ENCODE data around the gene POLR2A. TPM values are rescaled to one million over a fixed set of nuclear protein-coding genes. Genes with fewer than 3 reads are reported as not detected.

Gene POLR2A
- total and polyA plus RNA-seq, 2 of the 4 experiments (the other 2 are of a cell fraction), result 54.0 to 56.6 TPM

- H3K4me2 ChIP-seq (ENCODE audit: low read depth, low read length), result no peak overlapping the region
- no peak overlapping the region for H3K4ac ChIP-seq (ENCODE audit: low read depth, low read length)
- TF ChIP-seq CTCF (conservative IDR thresholded peaks at IDR 0.05; ENCODE audit: low read depth, low read length), result no peak
- no peak for TF ChIP-seq BHLHE40 (IDR thresholded peaks at IDR 0.05; ENCODE audit: low read depth, low read length)
- TF ChIP-seq CEBPB (IDR thresholded peaks at IDR 0.05; ENCODE audit: low read depth, low read length), result no peak
- no peak for TF ChIP-seq MAZ (IDR thresholded peaks at IDR 0.05; ENCODE audit: borderline replicate concordance, low read depth, low read length)
- TF ChIP-seq CHD1 (IDR thresholded peaks at IDR 0.05; ENCODE audit: low read depth, low read length), result no peak
- peaks cover 0 to 13% of the 10 kb centered on the region in 2 experiments; a peak in 2 of 4 replicates for H3K79me1 ChIP-seq (ENCODE audit: low read depth in 1 of 2, low read length in 2 of 2)
- H3K56ac ChIP-seq (ENCODE audit: extremely low read depth, insufficient read depth, low read length), result no peak overlapping the region
- no peak overlapping the region for H3K9ac ChIP-seq (ENCODE audit: low read depth, low read length)
- H3K27me3 ChIP-seq (ENCODE audit: control insufficient read depth, insufficient read depth, low read length), result peaks cover 12% of the 10 kb centered on the region
- H3K18ac ChIP-seq (ENCODE audit: low read depth, low read length), result no peak overlapping the region
- H3K9me1 ChIP-seq (ENCODE audit: insufficient read depth, low read length), result peaks cover 5% of the 10 kb centered on the region; the same call in 1 of the 2 replicates
- no peak overlapping the region for H2AFZ ChIP-seq (replicated peaks; ENCODE audit: low read length, poor library complexity)
- H3K9me3 ChIP-seq (ENCODE audit: control insufficient read depth, insufficient read depth, low read length), result no peaks in the 10 kb centered on the region
- H3K14ac ChIP-seq (replicated peaks; ENCODE audit: low read depth, low read length), result no peak overlapping the region
- DNase-seq (no peak), ATAC-seq (ENCODE audit: low read depth) (no peak)
- no peaks in the 10 kb centered on the region for H4K20me1 ChIP-seq (ENCODE audit: insufficient read depth, low read length)
- H3K23ac ChIP-seq (ENCODE audit: low read depth, low read length), result no peak overlapping the region
- H3K36me3 ChIP-seq (ENCODE audit: control insufficient read depth, insufficient read depth, low read length), result no peaks in the 10 kb centered on the region
- no peak overlapping the region for H2BK15ac ChIP-seq (ENCODE audit: low read depth, low read length)
- H4K8ac ChIP-seq (ENCODE audit: low read depth in 2 of 2, low read length in 2 of 2), result no peak overlapping the region
- no peak overlapping the region for H2BK20ac ChIP-seq (ENCODE audit: low read depth, low read length)
- WGBS, 2 experiments (ENCODE audit: extremely low coverage in 2 of 2, insufficient read length in 1 of 2), result 80% methylated on average over 1 of the region's 6 CpGs; no CpG with 5 or more reads in 1 of the 2 experiments
- no peak overlapping the region for H3K4me3 ChIP-seq (ENCODE audit: insufficient read depth, low read depth, low read length)
- H3K27ac ChIP-seq (ENCODE audit: insufficient read depth, low read length), result no peak overlapping the region
- ChIA-PET POLR2A (ENCODE audit: unreplicated experiment) (no interaction called here), CTCF (no interaction called here)
- dilution Hi-C loops (cut with HindIII; ENCODE audit: low sequenced_read_pairs, unreplicated experiment), result no loop called here
- peaks cover 8% of the 10 kb centered on the region for H3K4me1 ChIP-seq (ENCODE audit: control insufficient read depth, insufficient read depth, low read length)
- in situ Hi-C loops (cut with MboI; ENCODE audit: low sequenced_read_pairs), result loop anchor here (25.0 kb wide), 1 partner anchor 483 kb away; no protein-coding TSS in a partner anchor
- no peak overlapping the region for H2BK5ac ChIP-seq (ENCODE audit: low read depth, low read length, poor library complexity, severe bottlenecking)
- H4K5ac ChIP-seq (ENCODE audit: low read depth, low read length), result no peak overlapping the region
- no TSS peak for BruUV-seq (replicated peaks)
- no peak overlapping the region for H4K91ac ChIP-seq (ENCODE audit: insufficient read depth, low read depth, low read length)
- no peak overlapping the region for H2BK120ac ChIP-seq (ENCODE audit: low read depth, low read length)
- intact Hi-C loops (cut with micrococcal nuclease), result no loop called here
- H2AK5ac ChIP-seq (ENCODE audit: low read depth, low read length), result no peak overlapping the region
- no peak overlapping the region for H2AK9ac ChIP-seq (replicated peaks; ENCODE audit: low read depth, low read length, poor library complexity)
Measured at GRCh38 chr17:7544911-7545310, 60.7 kb downstream of the POLR2A start.
